Mucosa of rectum (tissue), 2 donors: ENCODE measurements around the gene USP48.

Source experiments
- H3K27ac ChIP-seq, 2 donors: one replicate each; pipeline ENCODE4 v1.7.0; 2013; ENCODE audit warnings: inconsistent platforms in 2 of 2, low read depth in 2 of 2, low read length in 2 of 2
- H3K27me3 ChIP-seq, 2 donors: one replicate each; pipeline ENCODE4 v1.7.0; 2013; ENCODE audit warnings: low read length in 2 of 2; ENCODE audit not compliant: control insufficient read depth in 2 of 2, insufficient read depth in 2 of 2
- H3K36me3 ChIP-seq, 2 donors: one replicate each; pipeline ENCODE4 v1.7.0; 2013; ENCODE audit warnings: low read length in 2 of 2; ENCODE audit not compliant: control insufficient read depth in 2 of 2, insufficient read depth in 2 of 2
- H3K4me1 ChIP-seq, 2 donors: one replicate each; pipeline ENCODE4 v1.7.0; 2013; ENCODE audit warnings: low read length in 2 of 2, mild to moderate bottlenecking in 1 of 2; ENCODE audit not compliant: control insufficient read depth in 2 of 2, insufficient read depth in 2 of 2
- H3K4me3 ChIP-seq, 2 donors: one replicate each; pipeline ENCODE4 v1.7.0; 2013; ENCODE audit warnings: low read length in 2 of 2
- H3K9ac ChIP-seq, 2 donors: one replicate each; pipeline ENCODE4 v1.7.0; 2013; ENCODE audit warnings: low read length in 2 of 2, low read depth in 1 of 2, mild to moderate bottlenecking in 1 of 2
- H3K9me3 ChIP-seq, 2 donors: one replicate each; pipeline ENCODE4 v1.7.0; 2013; ENCODE audit warnings: low read length in 2 of 2; ENCODE audit not compliant: control insufficient read depth in 2 of 2
- donor health status: healthy.
- donor health status: Normal muscosa, but diverticular disease.

USP48 gene

DNA sequence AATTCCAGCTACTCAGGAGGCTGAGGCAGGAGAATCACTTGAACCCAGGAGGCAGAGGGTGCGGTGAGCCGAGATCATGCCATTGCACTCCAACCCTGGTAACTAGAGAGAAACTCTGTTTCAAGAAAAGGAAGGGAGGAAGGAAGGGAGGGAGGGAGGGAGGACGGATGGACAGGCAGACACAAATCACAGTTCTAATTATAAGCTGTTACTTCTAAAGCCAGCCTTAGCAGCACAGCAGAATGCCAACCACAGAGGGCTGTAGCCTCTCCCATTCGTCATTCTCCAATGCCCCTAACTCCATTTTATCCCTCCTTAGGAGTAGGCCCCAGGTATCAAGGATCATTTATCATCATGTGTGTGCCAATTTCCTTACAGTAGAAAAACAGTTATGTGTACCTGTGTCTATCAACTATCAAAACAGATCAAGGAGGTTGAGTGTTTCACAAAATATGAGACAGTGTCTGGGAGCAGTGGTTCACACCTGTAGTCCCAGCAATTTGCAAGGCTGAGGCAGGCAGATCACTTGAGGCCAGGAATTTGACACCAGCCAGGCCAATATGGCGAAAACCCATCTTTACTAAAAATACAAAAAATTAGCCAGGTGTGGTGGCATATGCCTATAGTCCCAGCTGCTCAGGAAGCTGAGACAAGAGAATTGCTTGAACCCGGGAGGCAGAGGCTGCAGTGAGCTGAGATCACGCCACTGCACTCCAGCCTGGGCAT lies 19.1 kb downstream of the USP48 start:
- H3K36me3 ChIP-seq = no peaks in the 10 kb centered on the region
- no peak overlapping the region for H3K4me3 ChIP-seq
- no peaks in the 10 kb centered on the region for H3K27me3 ChIP-seq
- peaks cover 0 to 6% of the 10 kb centered on the region in 2 donors for H3K4me1 ChIP-seq
- no peaks in the 10 kb centered on the region for H3K9me3 ChIP-seq
- H3K27ac ChIP-seq = no peak overlapping the region
- no peak overlapping the region for H3K9ac ChIP-seq

DNA sequence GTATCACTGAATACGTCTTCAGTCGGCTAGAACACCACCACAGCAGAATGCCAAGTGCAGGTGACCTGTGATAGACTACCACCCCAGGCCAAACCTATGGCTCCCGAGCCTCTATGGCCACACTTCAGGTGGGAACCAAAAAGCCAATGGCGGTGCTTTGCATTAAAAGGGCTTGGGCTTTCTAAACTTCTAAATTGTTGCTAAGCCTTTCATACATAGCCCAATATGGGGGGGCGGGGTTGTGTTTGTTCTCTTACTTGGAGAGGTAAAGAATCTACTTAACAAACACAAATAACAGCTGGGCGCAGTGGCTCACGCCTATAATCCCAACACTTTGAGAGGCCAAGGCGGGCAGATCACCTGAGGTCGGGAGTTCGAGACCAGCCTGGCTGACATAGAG lies 19.7 kb downstream of the USP48 start:
- H3K36me3 ChIP-seq = no peaks in the 10 kb centered on the region
- peaks cover 0 to 6% of the 10 kb centered on the region in 2 donors for H3K4me1 ChIP-seq
- no peak overlapping the region for H3K4me3 ChIP-seq
- no peak overlapping the region for H3K27ac ChIP-seq
- H3K9ac ChIP-seq = no peak overlapping the region
- H3K9me3 ChIP-seq = no peaks in the 10 kb centered on the region
- no peaks in the 10 kb centered on the region for H3K27me3 ChIP-seq

DNA sequence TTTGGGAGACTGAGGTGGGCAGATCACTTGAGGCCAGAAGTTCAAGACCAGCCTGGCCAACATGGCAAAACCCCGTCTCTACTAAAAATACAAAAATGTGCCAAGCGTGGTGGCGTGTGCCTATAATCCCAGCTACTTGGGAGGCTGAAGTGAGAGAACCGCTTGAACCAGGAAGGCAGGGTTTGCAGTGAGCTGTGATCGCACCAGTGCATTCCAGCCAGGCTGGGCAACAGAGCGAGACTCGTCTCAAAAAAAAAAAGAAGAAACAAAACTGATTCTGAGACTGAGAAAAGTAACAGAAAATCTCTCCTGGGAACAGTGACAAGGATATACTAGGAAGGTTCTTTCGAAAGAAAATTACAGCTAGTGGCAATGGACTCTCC lies 20.9 kb downstream of the USP48 start:
- H3K27me3 ChIP-seq = no peaks in the 10 kb centered on the region
- H3K27ac ChIP-seq = no peak overlapping the region
- H3K4me1 ChIP-seq = peaks cover 0 to 6% of the 10 kb centered on the region in 2 donors
- no peak overlapping the region for H3K9ac ChIP-seq
- no peaks in the 10 kb centered on the region for H3K36me3 ChIP-seq
- no peaks in the 10 kb centered on the region for H3K9me3 ChIP-seq
- H3K4me3 ChIP-seq = no peak overlapping the region

DNA sequence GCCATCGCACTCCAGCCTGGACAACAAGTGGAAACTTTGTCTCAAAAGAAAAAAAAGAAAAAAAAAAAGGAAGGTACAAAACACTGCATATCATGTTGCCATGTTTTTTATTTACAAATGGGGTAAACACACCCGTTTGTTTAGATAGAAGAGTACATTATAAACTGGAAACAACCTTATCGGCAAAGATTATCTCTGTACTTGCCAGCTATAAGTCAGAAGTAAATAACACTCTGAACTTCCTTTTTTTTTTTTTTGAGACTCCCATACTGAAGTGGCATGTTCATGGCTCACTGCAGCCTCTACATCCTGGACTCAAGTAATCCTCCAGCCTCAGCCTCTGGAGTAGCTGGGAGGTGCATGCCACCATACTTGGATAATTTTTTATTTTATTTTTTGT lies 21.9 kb downstream of the USP48 start:
- H3K36me3 ChIP-seq = no peaks in the 10 kb centered on the region
- H3K9ac ChIP-seq = no peak overlapping the region
- peaks cover 0 to 6% of the 10 kb centered on the region in 2 donors for H3K4me1 ChIP-seq
- H3K4me3 ChIP-seq = no peak overlapping the region
- no peaks in the 10 kb centered on the region for H3K9me3 ChIP-seq
- H3K27me3 ChIP-seq = no peaks in the 10 kb centered on the region
- H3K27ac ChIP-seq = no peak overlapping the region

DNA sequence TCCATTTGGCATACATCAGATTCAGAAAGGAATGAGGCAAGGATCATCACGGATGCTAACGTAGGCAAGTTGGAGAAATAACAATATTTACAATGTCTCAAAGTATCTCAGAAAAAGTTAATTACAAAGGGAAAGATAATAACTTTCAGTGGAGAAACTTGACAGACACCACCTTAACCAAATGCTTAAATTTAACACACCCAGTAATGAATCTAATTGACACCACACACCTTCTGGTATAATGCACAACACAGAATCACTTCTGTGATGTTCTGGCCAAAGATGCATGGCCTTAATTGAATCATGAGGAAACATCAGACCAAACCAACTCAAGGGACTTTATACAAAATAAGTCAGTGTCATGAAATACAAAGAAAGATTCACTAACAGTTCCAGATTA lies 23.1 kb downstream of the USP48 start:
- H3K27me3 ChIP-seq = no peaks in the 10 kb centered on the region
- no peaks in the 10 kb centered on the region for H3K9me3 ChIP-seq
- H3K4me3 ChIP-seq = no peak overlapping the region
- H3K36me3 ChIP-seq = peaks cover 6 to 8% of the 10 kb centered on the region in 2 donors
- no peak overlapping the region for H3K9ac ChIP-seq
- H3K27ac ChIP-seq = no peak overlapping the region
- H3K4me1 ChIP-seq = peaks cover 0 to 6% of the 10 kb centered on the region in 2 donors

DNA sequence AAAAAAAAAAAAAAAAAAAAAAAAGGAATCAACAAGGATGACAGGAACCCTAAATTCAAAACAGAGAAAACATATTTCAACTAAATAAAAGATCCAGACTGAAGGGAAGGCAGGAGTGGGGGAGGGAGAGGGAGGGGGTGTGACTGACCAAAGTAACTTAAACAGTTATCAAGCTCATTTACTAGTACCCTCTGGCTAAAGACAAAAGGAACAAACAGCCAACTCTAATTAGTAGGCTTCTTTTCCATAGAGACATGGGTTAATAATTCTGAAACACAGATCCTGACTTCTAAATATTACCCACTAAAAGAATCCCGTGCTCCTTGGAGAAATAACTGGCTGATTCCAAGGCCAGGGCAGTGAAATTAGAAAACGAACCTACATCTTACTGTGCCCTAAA lies 23.8 kb downstream of the USP48 start:
- H3K36me3 ChIP-seq = peaks cover 13% of the 10 kb centered on the region in 2 donors
- H3K27me3 ChIP-seq = no peaks in the 10 kb centered on the region
- no peak overlapping the region for H3K4me3 ChIP-seq
- no peak overlapping the region for H3K9ac ChIP-seq
- H3K27ac ChIP-seq = no peak overlapping the region
- peaks cover 0 to 6% of the 10 kb centered on the region in 2 donors for H3K4me1 ChIP-seq
- no peaks in the 10 kb centered on the region for H3K9me3 ChIP-seq

DNA sequence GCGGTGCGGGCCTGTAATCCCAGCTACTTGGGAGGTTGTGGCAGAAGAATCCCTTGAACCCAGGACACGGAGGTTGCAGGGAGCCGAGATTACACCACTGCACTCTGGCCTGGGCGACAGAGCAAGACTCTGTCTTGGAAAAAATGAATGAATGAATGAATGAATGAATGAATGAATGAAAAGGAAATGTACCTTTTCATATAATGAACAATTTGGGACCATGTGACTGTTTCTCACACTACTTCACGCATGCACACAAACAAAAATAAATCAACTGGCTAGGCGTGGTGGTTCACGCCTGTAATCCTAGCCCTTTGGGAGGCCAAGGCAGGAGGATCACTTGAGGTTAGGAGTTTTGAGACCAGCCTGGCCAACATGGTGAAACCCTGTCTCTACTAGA lies 24.3 kb downstream of the USP48 start:
- no peaks in the 10 kb centered on the region for H3K27me3 ChIP-seq
- H3K27ac ChIP-seq = no peak overlapping the region
- peaks cover 0 to 3% of the 10 kb centered on the region in 2 donors for H3K4me1 ChIP-seq
- no peak overlapping the region for H3K4me3 ChIP-seq
- H3K36me3 ChIP-seq = peaks cover 15 to 17% of the 10 kb centered on the region in 2 donors
- no peak overlapping the region for H3K9ac ChIP-seq
- H3K9me3 ChIP-seq = no peaks in the 10 kb centered on the region

DNA sequence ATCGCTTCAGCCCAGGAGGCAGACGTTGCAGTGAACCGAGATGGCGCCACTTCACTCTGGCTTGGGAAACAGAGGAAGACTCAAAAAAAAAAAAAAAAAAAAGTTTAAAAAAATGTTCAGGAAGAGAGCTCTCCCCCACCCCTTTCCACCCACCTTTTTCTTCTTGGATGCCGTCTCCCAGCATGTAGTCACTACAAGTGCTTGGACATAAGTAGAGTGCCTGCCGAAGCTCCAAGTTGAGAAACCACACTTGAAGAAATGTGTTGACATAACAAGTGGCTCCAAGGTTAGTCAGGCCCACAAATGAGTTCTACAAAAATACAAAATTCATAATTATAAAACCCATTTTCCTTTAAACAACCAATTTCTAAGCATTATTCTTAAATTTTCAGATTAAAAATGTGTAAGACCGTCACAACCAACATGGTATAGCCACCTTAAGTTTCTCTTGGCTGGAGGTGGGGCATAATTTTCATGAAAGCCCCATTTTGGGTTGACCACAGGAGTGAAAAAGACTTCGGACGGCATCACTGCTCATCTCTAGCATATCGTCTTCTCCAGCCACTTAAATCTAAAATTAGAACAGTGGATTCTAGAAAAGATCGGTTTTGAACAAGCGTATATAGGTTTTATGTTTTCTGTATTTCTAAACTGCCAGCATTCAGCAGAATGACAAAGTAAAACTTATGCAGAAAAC lies 26.4 kb downstream of the USP48 start:
- H3K9ac ChIP-seq = no peak overlapping the region
- H3K4me3 ChIP-seq = no peak overlapping the region
- no peaks in the 10 kb centered on the region for H3K4me1 ChIP-seq
- H3K9me3 ChIP-seq = no peaks in the 10 kb centered on the region
- peaks cover 26 to 29% of the 10 kb centered on the region in 2 donors for H3K36me3 ChIP-seq
- no peak overlapping the region for H3K27ac ChIP-seq
- H3K27me3 ChIP-seq = no peaks in the 10 kb centered on the region

DNA sequence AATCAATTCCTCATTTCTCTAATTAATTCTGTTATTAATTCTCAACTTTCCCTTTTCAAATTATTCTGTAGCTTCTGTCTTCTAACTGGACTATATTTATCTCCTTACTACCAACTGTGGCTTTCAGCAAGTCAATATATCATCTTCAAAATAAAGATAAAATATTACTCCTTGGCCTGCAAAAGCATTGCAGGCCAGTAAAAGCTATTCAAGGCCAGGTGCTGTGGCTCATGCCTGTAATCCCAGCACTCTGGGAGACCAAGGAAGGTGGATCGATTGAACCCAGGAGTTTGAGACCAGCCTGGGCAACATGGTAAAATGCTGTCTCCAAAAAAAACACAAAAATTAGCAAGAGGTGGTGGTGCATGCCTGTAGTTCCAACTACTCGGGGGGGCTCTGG lies 27.9 kb downstream of the USP48 start:
- Histone ChIP-seq H3K27me3 (no peaks in the 10 kb centered on the region), H3K9me3 (no peaks in the 10 kb centered on the region), H3K27ac (no peak overlapping the region), H3K9ac (no peak overlapping the region), H3K4me3 (no peak overlapping the region), H3K36me3 (peaks cover 29 to 32% of the 10 kb centered on the region in 2 donors), H3K4me1 (no peaks in the 10 kb centered on the region)

DNA sequence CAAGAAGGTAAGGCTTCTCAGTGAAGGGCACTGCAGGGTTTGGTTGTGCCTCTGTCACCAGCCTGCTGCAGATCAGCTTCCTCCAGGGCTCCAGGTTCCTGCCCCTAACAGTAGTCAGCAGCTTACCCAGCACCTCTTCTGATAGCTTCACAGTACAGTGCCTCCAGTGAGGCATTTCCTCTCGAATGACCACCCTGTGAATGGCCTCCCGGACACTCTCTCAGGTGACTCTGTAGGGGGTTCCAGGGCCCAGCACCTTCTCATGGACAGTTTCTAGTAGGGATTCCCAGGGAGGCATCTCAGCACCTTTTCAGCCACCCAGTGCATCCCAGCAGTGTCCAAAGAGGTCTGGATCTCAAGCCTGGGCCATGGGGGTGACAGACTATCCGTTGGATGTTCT lies 28.4 kb downstream of the USP48 start:
- no peak overlapping the region for H3K27ac ChIP-seq
- no peaks in the 10 kb centered on the region for H3K4me1 ChIP-seq
- H3K9me3 ChIP-seq = no peaks in the 10 kb centered on the region
- H3K9ac ChIP-seq = no peak overlapping the region
- no peaks in the 10 kb centered on the region for H3K27me3 ChIP-seq
- H3K4me3 ChIP-seq = no peak overlapping the region
- H3K36me3 ChIP-seq = peaks cover 29 to 36% of the 10 kb centered on the region in 2 donors
